Spinal cord (tissue), 10 donors: Measurements from ENCODE around the gene PASK. TPM values are rescaled to one million over a fixed set of nuclear protein-coding genes. Genes with fewer than 3 reads are reported as not detected.
A peak's percentile ranks its signal among the peaks of the same experiment; 100 is the strongest.

Experiments used
- DNase-seq, 6 donors: peaks; one replicate each; pipeline versions ENCODE4 v3.0.0 to v3.0.0-alpha.2; 2013 to 2015; ENCODE audit warnings: low spot score in 6 of 6, low read depth in 4 of 6
- H3K27ac ChIP-seq: one replicate; pipeline ENCODE4 v1.5.1; 2013; ENCODE audit warnings: low read depth, low read length, control low read depth
- H3K27me3 ChIP-seq: one replicate; pipeline ENCODE4 v1.6.1; 2013; ENCODE audit warnings: low read length; ENCODE audit not compliant: control insufficient read depth, insufficient read depth
- H3K36me3 ChIP-seq: one replicate; pipeline ENCODE4 v1.6.1; 2013; ENCODE audit warnings: low read length; ENCODE audit not compliant: control insufficient read depth, insufficient read depth
- H3K4me1 ChIP-seq: one replicate; pipeline ENCODE4 v1.6.1; 2013; ENCODE audit warnings: low read length; ENCODE audit not compliant: control insufficient read depth, insufficient read depth
- H3K4me3 ChIP-seq: one replicate; pipeline ENCODE4 v1.5.1; 2013; ENCODE audit warnings: low read depth, low read length, control low read depth
- H3K9me3 ChIP-seq: one replicate; pipeline ENCODE4 v1.6.1; 2013; ENCODE audit warnings: low read length; ENCODE audit not compliant: control insufficient read depth, insufficient read depth
- WGBS: methylation state at CpG from one replicate; pipeline ENCODE4 v1.1.5; 2013; ENCODE audit warnings: missing lambda C conversion rate; ENCODE audit not compliant: insufficient coverage; 5-methylcytosine and 5-hydroxymethylcytosine counted together
- polyA plus RNA-seq, 2 donors: library from polyadenylated mRNA; unstranded; fragments of 120-200 nt; gene quantifications; one replicate each; pipeline ENCODE4 v1.2.1, GENCODE V29; 2013; ENCODE audit not compliant: insufficient read length in 2 of 2
- total RNA-seq, 2 donors: library from RNA; depleted of rRNA in 1 of 2; stranded (reverse); fragments of 120-200 nt in 1 of 2; fragments of >200 nt in 1 of 2; gene quantifications; one replicate each; pipeline versions ENCODE4 v1.2.3 to v1.2.4, GENCODE V29; 2013 to 2014
- donor health status: healthy.

Gene PASK
- total and polyA plus RNA-seq, 4 donors = 8.6 to 25.3 (median 14.6) TPM

- H3K9me3 ChIP-seq = no peaks in the 10 kb centered on the region
- peaks cover 3% of the 10 kb centered on the region for H3K27me3 ChIP-seq
- WGBS = 94% methylated on average over 21 of the region's 21 CpGs
- no peak overlapping the region for H3K4me3 ChIP-seq
- H3K4me1 ChIP-seq = peaks cover 15% of the 10 kb centered on the region
- H3K27ac ChIP-seq = no peak overlapping the region
- DNase-seq = no peak
- peaks cover 7% of the 10 kb centered on the region for H3K36me3 ChIP-seq
Observed at GRCh38 chr2:241066171-241066892, 82.9 kb downstream of the PASK start.

- H3K27ac ChIP-seq = no peak overlapping the region
- no peak for DNase-seq
- 75% methylated on average over 27 of the region's 27 CpGs for WGBS
- H3K9me3 ChIP-seq = no peaks in the 10 kb centered on the region
- peaks cover 3% of the 10 kb centered on the region for H3K36me3 ChIP-seq
- H3K4me1 ChIP-seq = peaks cover 15% of the 10 kb centered on the region
- H3K27me3 ChIP-seq = peaks cover 3% of the 10 kb centered on the region
- no peak overlapping the region for H3K4me3 ChIP-seq
Observed at GRCh38 chr2:241065355-241065803, 83.9 kb downstream of the PASK start.

- H3K4me3 ChIP-seq = no peak overlapping the region
- no peaks in the 10 kb centered on the region for H3K9me3 ChIP-seq
- peaks cover 3% of the 10 kb centered on the region for H3K27me3 ChIP-seq
- H3K4me1 ChIP-seq = peaks cover 15% of the 10 kb centered on the region
- DNase-seq = no peak
- no peak overlapping the region for H3K27ac ChIP-seq
- peaks cover 3% of the 10 kb centered on the region for H3K36me3 ChIP-seq
- WGBS = 73% methylated on average over 16 of the region's 23 CpGs
Observed at GRCh38 chr2:241064802-241065354, 84.4 kb downstream of the PASK start.

GRCh38 chr2:241064008-241064801 is 85.1 kb downstream of the PASK start:
- Histone ChIP-seq H3K4me3 (no peak overlapping the region), H3K9me3 (no peaks in the 10 kb centered on the region), H3K27ac (no peak overlapping the region), H3K36me3 (peaks cover 3% of the 10 kb centered on the region), H3K27me3 (peaks cover 3% of the 10 kb centered on the region), H3K4me1 (peaks cover 15% of the 10 kb centered on the region)
- WGBS = 47% methylated on average over 24 of the region's 32 CpGs
- DNase-seq = no peak

GRCh38 chr2:241063587-241063986 is 85.7 kb downstream of the PASK start:
- H3K4me3 ChIP-seq = no peak overlapping the region
- peaks cover 3% of the 10 kb centered on the region for H3K27me3 ChIP-seq
- DNase-seq = no peak

GRCh38 chr2:241063093-241063551 is 86.2 kb downstream of the PASK start:
- WGBS = 66% methylated on average over 13 of the region's 13 CpGs
- DNase-seq = no peak
- Histone ChIP-seq H3K4me1 (peaks cover 15% of the 10 kb centered on the region), H3K36me3 (peaks cover 3% of the 10 kb centered on the region), H3K27me3 (peaks cover 3% of the 10 kb centered on the region), H3K27ac (no peak overlapping the region), H3K9me3 (no peaks in the 10 kb centered on the region), H3K4me3 (no peak overlapping the region)

More at GRCh38 chr2:241063587-241063986, 85.7 kb downstream of the PASK start:
- Histone ChIP-seq H3K36me3 (peaks cover 3% of the 10 kb centered on the region), H3K4me1 (peaks cover 15% of the 10 kb centered on the region), H3K9me3 (no peaks in the 10 kb centered on the region), H3K27ac (no peak overlapping the region)
- 58% methylated on average over 6 of the region's 8 CpGs for WGBS

GRCh38 chr2:241062389-241063092 is 86.7 kb downstream of the PASK start:
- Histone ChIP-seq H3K4me1 (peaks cover 15% of the 10 kb centered on the region), H3K4me3 (no peak overlapping the region), H3K9me3 (no peaks in the 10 kb centered on the region), H3K27me3 (peaks cover 3% of the 10 kb centered on the region), H3K36me3 (peaks cover 3% of the 10 kb centered on the region), H3K27ac (no peak overlapping the region)
- DNase-seq = no peak
- WGBS = 73% methylated on average over 15 of the region's 15 CpGs

- Histone ChIP-seq H3K27ac (no peak overlapping the region), H3K4me3 (no peak overlapping the region), H3K4me1 (peaks cover 15% of the 10 kb centered on the region), H3K27me3 (peaks cover 3% of the 10 kb centered on the region), H3K9me3 (no peaks in the 10 kb centered on the region), H3K36me3 (no peaks in the 10 kb centered on the region)
- DNase-seq = peak in 3 of 6 donors; percentile 7 to 59 (median 43)
- WGBS = 67% methylated on average over 5 of the region's 6 CpGs
Observed at GRCh38 chr2:241061275-241061674, 88.0 kb downstream of the PASK start.
